Karpas-422 (cell line): Measurements from ENCODE around the gene EIF3L. TPM values are rescaled to one million over a fixed set of nuclear protein-coding genes. Genes with fewer than 3 reads are reported as not detected.

Source experiments
- DNase-seq: peaks from one replicate; pipeline ENCODE4 v3.0.0-alpha.2; 2015
- H2AFZ ChIP-seq: fragments of 200-600 bp; sonication (generic); 2 replicates; pipeline ENCODE4 v1.6.1; 2014; ENCODE audit warnings: antibody characterized with exemption, low read length, mixed read lengths
- H3K27ac ChIP-seq: fragments of 200-600 bp; sonication (generic); 2 replicates; pipeline ENCODE4 v1.5.1; 2014; ENCODE audit warnings: mild to moderate bottlenecking, low read length, moderate library complexity
- H3K27me3 ChIP-seq: fragments of 200-600 bp; sonication (generic); 2 replicates; pipeline ENCODE4 v1.6.1; 2014; ENCODE audit warnings: low read length, mixed read lengths
- H3K36me3 ChIP-seq: fragments of 200-600 bp; sonication (generic); 2 replicates; pipeline ENCODE4 v1.6.1; 2014; ENCODE audit warnings: low read length, mixed read lengths; ENCODE audit not compliant: insufficient read depth
- H3K4me1 ChIP-seq: fragments of 200-600 bp; sonication (generic); 2 replicates; pipeline ENCODE4 v1.6.1; 2014; ENCODE audit warnings: mild to moderate bottlenecking, low read length, mixed read lengths
- H3K4me2 ChIP-seq: fragments of 200-600 bp; sonication (generic); 2 replicates; pipeline ENCODE4 v1.6.1; 2014; ENCODE audit warnings: low read length, low read depth, mild to moderate bottlenecking; ENCODE audit not compliant: poor library complexity, severe bottlenecking
- H3K4me3 ChIP-seq: fragments of 200-600 bp; sonication (generic); 2 replicates; pipeline ENCODE4 v1.5.1; 2014; ENCODE audit warnings: mild to moderate bottlenecking, antibody characterized with exemption, low read length, mixed read lengths
- H3K79me2 ChIP-seq: fragments of 200-600 bp; sonication (generic); 2 replicates; pipeline ENCODE4 v1.6.1; 2014; ENCODE audit warnings: mild to moderate bottlenecking, low read length, mixed read lengths
- H3K9ac ChIP-seq: fragments of 200-600 bp; sonication (generic); 2 replicates; pipeline ENCODE4 v1.6.0; 2014; ENCODE audit warnings: low read length
- H3K9me2 ChIP-seq: fragments of 200-600 bp; sonication (generic), shearing (Covaris generic); replicated peaks from 2 replicates; pipeline ENCODE4 v1.6.0; 2014; ENCODE audit warnings: mild to moderate bottlenecking, low read length, moderate library complexity; ENCODE audit not compliant: insufficient read depth
- H3K9me3 ChIP-seq: fragments of 300-700, 200-600 bp; sonication (generic); 2 replicates; pipeline ENCODE4 v1.6.1; 2014; ENCODE audit warnings: low read length, mixed read lengths
- H4K20me1 ChIP-seq: fragments of 200-600 bp; sonication (generic); 2 replicates; pipeline ENCODE4 v1.6.1; 2014; ENCODE audit warnings: mild to moderate bottlenecking, antibody characterized with exemption, low read length, low read depth; ENCODE audit not compliant: insufficient read depth
- total RNA-seq: library from RNA; depleted of rRNA; stranded (reverse); fragments of >200 nt; shearing (Covaris generic); gene quantifications from 2 replicates; pipeline ENCODE4 v1.2.3, GENCODE V29; 2014; ENCODE audit warnings: low replicate concordance

EIF3L gene
- total RNA-seq, 1 experiment from 2014 or later: 488 TPM

- H3K27me3 ChIP-seq: no peaks in the 10 kb centered on the region
- no peaks in the 10 kb centered on the region for H3K9me2 ChIP-seq
- no peak overlapping the region for H2AFZ ChIP-seq
- no peaks in the 10 kb centered on the region for H4K20me1 ChIP-seq
- no peak overlapping the region for H3K4me2 ChIP-seq
- H3K4me1 ChIP-seq: peaks cover 7% of the 10 kb centered on the region
- no peak overlapping the region for H3K4me3 ChIP-seq
- no peak overlapping the region for H3K9ac ChIP-seq
- H3K36me3 ChIP-seq: no peaks in the 10 kb centered on the region; the same call in 1 of the 2 replicates
- H3K9me3 ChIP-seq: no peaks in the 10 kb centered on the region
- H3K79me2 ChIP-seq: no peaks in the 10 kb centered on the region
- DNase-seq: no peak
- no peak overlapping the region for H3K27ac ChIP-seq
Observed at GRCh38 chr22:37922191-37922590, 73.0 kb downstream of the EIF3L start.

GRCh38 chr22:37923927-37924326 is 74.7 kb downstream of the EIF3L start:
- no peaks in the 10 kb centered on the region for H3K27me3 ChIP-seq
- no peak overlapping the region for H3K27ac ChIP-seq
- H3K9me3 ChIP-seq: no peaks in the 10 kb centered on the region
- H3K36me3 ChIP-seq: no peaks in the 10 kb centered on the region; the same call in 1 of the 2 replicates
- no peak overlapping the region for H3K4me3 ChIP-seq
- H2AFZ ChIP-seq: no peak overlapping the region
- no peak overlapping the region for H3K9ac ChIP-seq
- H3K79me2 ChIP-seq: no peaks in the 10 kb centered on the region
- DNase-seq: no peak
- H3K4me1 ChIP-seq: peaks cover 7% of the 10 kb centered on the region
- no peaks in the 10 kb centered on the region for H3K9me2 ChIP-seq
- H4K20me1 ChIP-seq: no peaks in the 10 kb centered on the region
- H3K4me2 ChIP-seq: no peak overlapping the region

GRCh38 chr22:37924386-37925065 is 75.3 kb downstream of the EIF3L start:
- Histone ChIP-seq H3K9ac (no peak overlapping the region), H3K36me3 (no peaks in the 10 kb centered on the region; the same call in 1 of the 2 replicates), H3K79me2 (no peaks in the 10 kb centered on the region), H3K4me1 (peaks cover 7% of the 10 kb centered on the region), H3K4me2 (no peak overlapping the region), H2AFZ (no peak overlapping the region), H3K4me3 (no peak overlapping the region), H3K27me3 (no peaks in the 10 kb centered on the region), H3K9me2 (no peaks in the 10 kb centered on the region), H3K9me3 (no peaks in the 10 kb centered on the region), H4K20me1 (no peaks in the 10 kb centered on the region), H3K27ac (no peak overlapping the region)
- no peak for DNase-seq

- Histone ChIP-seq H3K4me1 (peaks cover 16% of the 10 kb centered on the region), H4K20me1 (no peaks in the 10 kb centered on the region), H3K9ac (no peak overlapping the region), H3K4me3 (no peak overlapping the region), H3K36me3 (no peaks in the 10 kb centered on the region; the same call in 1 of the 2 replicates), H2AFZ (no peak overlapping the region), H3K27me3 (no peaks in the 10 kb centered on the region), H3K9me2 (no peaks in the 10 kb centered on the region), H3K9me3 (no peaks in the 10 kb centered on the region), H3K27ac (no peak overlapping the region), H3K4me2 (no peak overlapping the region), H3K79me2 (no peaks in the 10 kb centered on the region)
- no peak for DNase-seq
Observed at GRCh38 chr22:37925330-37925729, 76.1 kb downstream of the EIF3L start.

GRCh38 chr22:37925767-37926166 is 76.5 kb downstream of the EIF3L start:
- no peaks in the 10 kb centered on the region for H3K79me2 ChIP-seq
- no peak overlapping the region for H3K9ac ChIP-seq
- no peaks in the 10 kb centered on the region for H3K27me3 ChIP-seq
- H2AFZ ChIP-seq: no peak overlapping the region
- H4K20me1 ChIP-seq: no peaks in the 10 kb centered on the region
- H3K4me2 ChIP-seq: no peak overlapping the region
- DNase-seq: no peak
- no peak overlapping the region for H3K27ac ChIP-seq
- H3K9me3 ChIP-seq: no peaks in the 10 kb centered on the region
- H3K9me2 ChIP-seq: no peaks in the 10 kb centered on the region
- H3K36me3 ChIP-seq: no peaks in the 10 kb centered on the region; the same call in 1 of the 2 replicates
- H3K4me3 ChIP-seq: no peak overlapping the region
- peaks cover 20% of the 10 kb centered on the region for H3K4me1 ChIP-seq

- Histone ChIP-seq H4K20me1 (no peaks in the 10 kb centered on the region), H3K9ac (no peak overlapping the region), H3K4me3 (no peak overlapping the region), H3K4me1 (peaks cover 26% of the 10 kb centered on the region), H3K9me2 (no peaks in the 10 kb centered on the region), H3K4me2 (no peak overlapping the region), H2AFZ (no peak overlapping the region), H3K9me3 (no peaks in the 10 kb centered on the region), H3K27ac (no peak overlapping the region), H3K36me3 (no peaks in the 10 kb centered on the region; the same call in 1 of the 2 replicates), H3K79me2 (no peaks in the 10 kb centered on the region), H3K27me3 (no peaks in the 10 kb centered on the region)
- DNase-seq: no peak
Observed at GRCh38 chr22:37926358-37926757, 77.1 kb downstream of the EIF3L start.

GRCh38 chr22:37926771-37927636 is 77.8 kb downstream of the EIF3L start:
- no peaks in the 10 kb centered on the region for H3K9me2 ChIP-seq
- H3K27ac ChIP-seq: no peak overlapping the region
- peaks cover 32% of the 10 kb centered on the region for H3K4me1 ChIP-seq
- H3K27me3 ChIP-seq: no peaks in the 10 kb centered on the region
- no peak overlapping the region for H3K4me3 ChIP-seq
- H4K20me1 ChIP-seq: no peaks in the 10 kb centered on the region
- no peak overlapping the region for H3K4me2 ChIP-seq
- H2AFZ ChIP-seq: no peak overlapping the region
- no peaks in the 10 kb centered on the region; the same call in 1 of the 2 replicates for H3K36me3 ChIP-seq
- no peak overlapping the region for H3K9ac ChIP-seq
- no peak for DNase-seq
- H3K9me3 ChIP-seq: no peaks in the 10 kb centered on the region
- H3K79me2 ChIP-seq: no peaks in the 10 kb centered on the region

- Histone ChIP-seq H3K27ac (no peak overlapping the region), H3K4me3 (no peak overlapping the region), H3K36me3 (peaks cover 3% of the 10 kb centered on the region; the same call in 1 of the 2 replicates), H3K27me3 (no peaks in the 10 kb centered on the region), H3K9me3 (no peaks in the 10 kb centered on the region), H3K9ac (no peak overlapping the region), H3K4me2 (no peak overlapping the region), H2AFZ (no peak overlapping the region), H4K20me1 (no peaks in the 10 kb centered on the region), H3K79me2 (no peaks in the 10 kb centered on the region), H3K9me2 (no peaks in the 10 kb centered on the region), H3K4me1 (peaks cover 38% of the 10 kb centered on the region)
- DNase-seq: no peak
Observed at GRCh38 chr22:37927637-37927936, 78.4 kb downstream of the EIF3L start.
